PFSK-1 (cell line): ENCODE data around the gene TRIM17.

Source experiments
- FOXP2 ChIP-seq: optimal IDR thresholded peaks from 2 replicates; pipeline ENCODE3; 2011; ENCODE audit warnings: borderline replicate concordance, control low read depth, inconsistent platforms; ENCODE audit not compliant: insufficient read depth; ENCODE audit errors: extremely low read length, extremely low read depth
- POLR2AphosphoS5 ChIP-seq: IDR thresholded peaks from 2 replicates; pipeline ENCODE4 v1.6.1; 2012; ENCODE audit warnings: low read depth, mild to moderate bottlenecking, control low read depth, low read length, moderate library complexity
- REST ChIP-seq, 2 experiments: IDR thresholded peaks; 2 replicates each; pipeline versions ENCODE4 v1.6.1 to v1.8.0; 2011 to 2012; ENCODE audit warnings: low read depth in 2 of 2, low read length in 2 of 2, control low read depth in 1 of 2, inconsistent platforms in 1 of 2, mild to moderate bottlenecking in 1 of 2, moderate library complexity in 1 of 2; ENCODE audit not compliant: insufficient read depth in 1 of 2
- SIN3A ChIP-seq: IDR thresholded peaks from 2 replicates; pipeline ENCODE4 v1.6.1; 2012; ENCODE audit warnings: mild to moderate bottlenecking, low read length, moderate library complexity, borderline replicate concordance; ENCODE audit not compliant: insufficient read depth
- TAF1 ChIP-seq: IDR thresholded peaks from 2 replicates; pipeline ENCODE4 v1.6.1; 2012; ENCODE audit warnings: low read length, control low read depth, borderline replicate concordance; ENCODE audit not compliant: insufficient read depth

Gene TRIM17

GRCh38 chr1:228410015-228410414 is 6.6 kb downstream of the TRIM17 start:
- TF ChIP-seq TAF1 (no peak), SIN3A (no peak)

- no peak for TF ChIP-seq POLR2AphosphoS5
- no peak for TF ChIP-seq SIN3A
- TF ChIP-seq TAF1 = no peak
- no peak for TF ChIP-seq FOXP2
- TF ChIP-seq REST (IDR thresholded peaks at IDR 0.05; ENCODE audit: insufficient read depth in 1 of 2, low read depth in 2 of 2, low read length in 2 of 2) = no peak
These were observed 7.5 kb downstream of the TRIM17 start for GRCh38 chr1:228408869-228409805.

- TF ChIP-seq SIN3A (no peak), POLR2AphosphoS5 (no peak), REST (IDR thresholded peaks at IDR 0.05; ENCODE audit: insufficient read depth in 1 of 2, low read depth in 2 of 2, low read length in 2 of 2) (no peak)
These were observed 8.4 kb downstream of the TRIM17 start for GRCh38 chr1:228408041-228408868.

- TF ChIP-seq POLR2AphosphoS5 (0 out of 2 replicates have a peak, but pooled peaks have one; percentile 22), REST (IDR thresholded peaks at IDR 0.05; ENCODE audit: insufficient read depth in 1 of 2, low read depth in 2 of 2, low read length in 2 of 2) (no peak), TAF1 (no peak)
These were observed 9.3 kb downstream of the TRIM17 start for GRCh38 chr1:228407106-228408040.

GRCh38 chr1:228405979-228406228 is 10.8 kb downstream of the TRIM17 start:
- no peak for TF ChIP-seq FOXP2
- TF ChIP-seq POLR2AphosphoS5 = no peak
- no peak for TF ChIP-seq REST (IDR thresholded peaks at IDR 0.05; ENCODE audit: insufficient read depth in 1 of 2, low read depth in 2 of 2, low read length in 2 of 2)
- no peak for TF ChIP-seq SIN3A
- TF ChIP-seq TAF1 = no peak
